NCI-H2171 treated with DMSO at 0.1 percent for 48 hours (cell line): ENCODE data around the gene LRRK1.

Experiments
- DNase-seq: peaks from one replicate; lab custom pipeline; 2025; lab: John Stamatoyannopoulos, UW

LRRK1 gene, protein sequence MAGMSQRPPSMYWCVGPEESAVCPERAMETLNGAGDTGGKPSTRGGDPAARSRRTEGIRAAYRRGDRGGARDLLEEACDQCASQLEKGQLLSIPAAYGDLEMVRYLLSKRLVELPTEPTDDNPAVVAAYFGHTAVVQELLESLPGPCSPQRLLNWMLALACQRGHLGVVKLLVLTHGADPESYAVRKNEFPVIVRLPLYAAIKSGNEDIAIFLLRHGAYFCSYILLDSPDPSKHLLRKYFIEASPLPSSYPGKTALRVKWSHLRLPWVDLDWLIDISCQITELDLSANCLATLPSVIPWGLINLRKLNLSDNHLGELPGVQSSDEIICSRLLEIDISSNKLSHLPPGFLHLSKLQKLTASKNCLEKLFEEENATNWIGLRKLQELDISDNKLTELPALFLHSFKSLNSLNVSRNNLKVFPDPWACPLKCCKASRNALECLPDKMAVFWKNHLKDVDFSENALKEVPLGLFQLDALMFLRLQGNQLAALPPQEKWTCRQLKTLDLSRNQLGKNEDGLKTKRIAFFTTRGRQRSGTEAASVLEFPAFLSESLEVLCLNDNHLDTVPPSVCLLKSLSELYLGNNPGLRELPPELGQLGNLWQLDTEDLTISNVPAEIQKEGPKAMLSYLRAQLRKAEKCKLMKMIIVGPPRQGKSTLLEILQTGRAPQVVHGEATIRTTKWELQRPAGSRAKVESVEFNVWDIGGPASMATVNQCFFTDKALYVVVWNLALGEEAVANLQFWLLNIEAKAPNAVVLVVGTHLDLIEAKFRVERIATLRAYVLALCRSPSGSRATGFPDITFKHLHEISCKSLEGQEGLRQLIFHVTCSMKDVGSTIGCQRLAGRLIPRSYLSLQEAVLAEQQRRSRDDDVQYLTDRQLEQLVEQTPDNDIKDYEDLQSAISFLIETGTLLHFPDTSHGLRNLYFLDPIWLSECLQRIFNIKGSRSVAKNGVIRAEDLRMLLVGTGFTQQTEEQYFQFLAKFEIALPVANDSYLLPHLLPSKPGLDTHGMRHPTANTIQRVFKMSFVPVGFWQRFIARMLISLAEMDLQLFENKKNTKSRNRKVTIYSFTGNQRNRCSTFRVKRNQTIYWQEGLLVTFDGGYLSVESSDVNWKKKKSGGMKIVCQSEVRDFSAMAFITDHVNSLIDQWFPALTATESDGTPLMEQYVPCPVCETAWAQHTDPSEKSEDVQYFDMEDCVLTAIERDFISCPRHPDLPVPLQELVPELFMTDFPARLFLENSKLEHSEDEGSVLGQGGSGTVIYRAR (N-terminal part only)

DNA sequence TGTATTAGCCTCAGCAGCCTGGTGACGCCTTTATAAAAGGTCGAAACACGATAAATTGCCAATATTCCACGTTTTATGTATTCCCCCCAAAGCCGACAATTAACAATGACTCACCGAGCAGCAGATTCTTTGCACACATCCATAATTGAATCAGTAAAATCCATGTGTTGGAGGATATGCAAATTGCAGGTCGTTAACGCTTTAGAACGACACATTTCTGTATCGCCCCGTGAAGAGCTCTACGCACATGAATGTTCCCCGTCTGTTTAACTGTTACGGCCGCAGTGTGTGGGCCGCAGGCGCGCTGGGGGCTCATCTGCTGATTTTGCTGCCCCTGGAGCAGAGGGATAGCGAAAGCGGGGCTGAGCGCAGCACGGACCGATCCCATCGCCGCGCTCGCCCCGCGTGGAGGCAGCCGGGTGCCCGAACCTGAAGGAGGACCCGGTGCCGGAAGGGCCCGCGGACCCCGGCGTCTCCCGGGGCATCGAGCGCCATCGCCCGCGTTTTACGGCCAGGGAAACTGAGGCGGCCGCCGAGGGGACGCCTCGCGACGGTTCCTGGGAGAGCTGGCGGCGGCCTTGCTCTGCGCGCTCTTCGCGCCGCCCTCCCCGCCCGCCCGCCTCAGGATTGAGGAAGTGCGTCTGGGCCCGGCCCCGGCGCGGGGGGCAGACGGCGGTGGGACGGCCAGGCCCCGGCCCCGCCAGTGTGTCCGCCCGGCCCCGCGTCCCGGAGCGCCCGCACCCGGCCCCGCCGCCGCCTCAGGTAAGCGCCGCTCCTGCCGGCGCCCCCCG, at the start of gene LRRK1:
Gene LRRK1 (plus strand): TSS at position 668 of the 791 bp plus-strand sequence. CDS start 5,276 bp downstream, outside the sequence.
- DNase-seq: peak; percentile 49

DNA sequence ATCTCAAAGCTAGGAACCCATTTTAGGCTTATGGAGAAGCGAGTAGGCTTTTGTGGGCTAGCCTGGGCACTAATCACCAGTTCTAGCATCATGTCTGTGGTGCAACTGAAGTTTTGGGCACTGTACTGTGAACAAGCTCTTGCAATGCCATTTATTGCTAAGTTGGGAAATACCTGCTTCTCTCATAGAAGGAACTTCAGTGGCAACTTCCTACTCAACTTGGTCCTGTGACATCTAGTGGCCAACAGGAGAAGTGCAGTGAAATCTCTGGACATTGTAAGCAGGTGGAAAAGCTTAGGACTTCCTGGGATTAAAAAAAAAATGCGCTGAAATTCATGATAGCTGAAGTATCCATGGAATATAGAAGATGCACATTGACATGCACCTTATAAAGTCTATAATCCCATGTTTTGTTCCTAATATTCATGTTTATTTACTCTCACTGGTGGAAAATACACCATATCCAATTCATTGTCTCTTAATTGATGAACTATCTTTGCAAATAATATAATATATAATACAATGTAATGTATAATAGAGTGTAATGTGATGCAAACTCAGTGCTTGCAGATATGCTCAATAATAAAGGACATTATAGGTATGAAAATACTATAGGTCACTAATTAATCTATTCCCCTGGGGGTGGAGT, 46.0 kb upstream of the LRRK1 start:
- DNase-seq: peak; percentile 69

DNA sequence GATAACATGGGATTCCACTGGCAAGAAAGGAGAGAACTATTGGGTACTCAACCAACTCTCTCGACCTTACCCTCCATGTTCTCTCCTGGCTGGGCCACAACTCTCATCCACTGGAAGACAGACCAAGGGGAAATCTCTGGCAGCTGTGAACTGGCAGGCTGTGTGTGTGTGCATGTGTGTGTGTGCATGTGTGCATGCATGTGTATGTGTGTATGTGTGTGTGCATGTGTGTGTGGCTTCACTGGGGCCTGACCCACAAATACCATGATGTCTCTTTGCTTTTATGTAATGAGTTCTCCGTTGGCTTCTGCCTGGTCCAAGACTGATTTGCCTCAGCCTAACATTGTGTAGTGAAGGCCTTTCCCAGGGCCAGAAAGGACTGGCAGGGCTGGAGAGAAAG, 43.7 kb upstream of the LRRK1 start:
- no peak for DNase-seq

DNA sequence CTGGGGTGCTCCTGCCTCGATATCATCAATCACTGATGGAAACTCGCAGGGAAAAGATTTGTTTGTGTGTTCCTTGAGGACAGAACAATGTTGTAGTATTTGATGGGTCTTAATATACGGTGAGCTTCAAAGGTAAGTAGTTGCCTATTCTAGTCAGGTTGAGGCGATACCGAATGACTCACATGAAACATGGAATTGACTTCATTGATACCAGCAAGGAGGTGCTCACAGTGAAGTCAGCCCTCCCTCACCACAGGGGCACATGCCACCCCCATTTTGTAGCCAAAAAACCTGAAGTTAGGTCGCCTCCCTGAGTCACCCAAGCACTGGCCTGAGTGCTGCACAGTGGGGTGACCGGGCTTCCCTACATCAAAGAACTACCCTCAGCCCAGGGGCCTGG, 43.2 kb upstream of the LRRK1 start:
- DNase-seq: no peak

DNA sequence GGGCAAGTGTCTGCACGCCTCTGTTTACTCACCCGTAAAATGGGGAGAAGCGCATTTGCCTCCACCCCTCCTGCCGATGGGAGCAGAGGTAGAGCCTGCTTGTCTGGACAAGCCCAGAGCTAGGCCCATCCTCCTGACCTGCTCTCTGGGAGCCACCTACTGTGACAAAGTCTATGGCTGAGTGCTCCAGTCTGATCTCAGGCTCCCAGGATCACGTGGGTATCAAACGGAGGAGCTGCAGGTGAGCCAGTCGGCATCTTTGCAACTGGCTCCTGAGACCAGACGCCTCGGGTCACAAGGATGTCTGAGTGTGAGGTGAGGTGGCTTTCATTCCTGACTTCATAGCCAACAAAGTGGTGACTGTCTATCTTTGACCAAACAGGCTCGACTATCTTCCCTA, 41.6 kb upstream of the LRRK1 start:
- peak; percentile 95 for DNase-seq

DNA sequence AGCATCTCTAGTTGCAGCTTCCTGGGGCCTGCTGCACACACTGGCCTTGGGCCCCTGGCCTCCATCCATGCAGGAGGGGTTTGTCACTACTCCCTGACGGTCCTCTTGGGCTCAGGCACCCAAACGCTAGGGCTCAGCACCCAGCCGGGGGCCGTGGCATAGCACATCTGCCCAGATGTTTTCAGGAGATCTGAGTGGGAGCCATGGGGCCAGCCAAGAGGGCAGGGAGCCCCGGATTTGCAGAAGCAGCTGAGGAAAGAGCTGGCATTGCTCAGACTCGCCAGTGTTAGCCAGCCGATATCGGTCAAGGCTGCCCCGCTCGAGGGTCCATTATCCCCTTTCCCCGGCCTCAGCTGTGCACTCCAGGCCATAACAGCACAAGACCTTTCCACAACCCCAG, 41.0 kb upstream of the LRRK1 start:
- no peak for DNase-seq

DNA sequence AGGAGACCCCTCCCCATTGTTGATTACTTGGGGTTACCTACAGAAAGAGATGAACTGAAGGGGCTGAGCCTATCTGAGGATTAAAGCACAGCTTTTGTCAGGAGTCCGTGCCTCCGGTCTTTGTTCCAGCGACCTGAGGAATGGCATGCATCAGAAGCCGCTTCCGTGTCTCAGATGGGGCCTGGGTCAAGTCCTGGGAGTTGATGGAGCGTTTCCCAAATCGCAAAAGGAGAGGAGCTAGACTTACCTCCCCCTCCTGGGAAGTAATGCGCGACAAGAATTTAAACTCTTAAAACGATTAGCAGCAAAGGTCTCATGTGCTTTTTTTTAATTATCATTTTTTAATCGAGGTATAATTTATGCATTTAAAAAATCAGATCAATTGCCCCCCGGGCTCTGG, 40.5 kb upstream of the LRRK1 start:
- no peak for DNase-seq

DNA sequence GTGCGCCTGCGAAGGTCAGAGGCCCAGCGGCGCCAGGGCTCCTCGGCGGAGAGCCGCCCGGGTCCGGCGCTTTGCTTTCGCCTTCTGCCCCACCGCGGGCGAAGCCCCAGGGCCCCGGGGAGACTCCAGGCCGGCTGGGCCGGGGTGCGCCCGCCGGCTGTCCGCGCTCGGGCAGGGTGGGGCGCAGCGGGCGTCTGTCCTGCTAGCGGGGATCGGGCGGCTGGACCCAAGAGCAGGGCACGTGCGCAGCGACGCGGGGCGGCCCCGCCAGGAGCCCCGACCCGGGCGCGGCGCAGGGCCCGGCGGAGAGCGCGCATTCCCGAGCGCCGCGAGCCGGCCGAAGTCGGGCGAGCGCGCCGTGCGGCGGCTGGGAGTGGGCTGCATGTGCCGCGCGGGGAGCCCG, 40.1 kb upstream of the LRRK1 start:
- no peak for DNase-seq

DNA sequence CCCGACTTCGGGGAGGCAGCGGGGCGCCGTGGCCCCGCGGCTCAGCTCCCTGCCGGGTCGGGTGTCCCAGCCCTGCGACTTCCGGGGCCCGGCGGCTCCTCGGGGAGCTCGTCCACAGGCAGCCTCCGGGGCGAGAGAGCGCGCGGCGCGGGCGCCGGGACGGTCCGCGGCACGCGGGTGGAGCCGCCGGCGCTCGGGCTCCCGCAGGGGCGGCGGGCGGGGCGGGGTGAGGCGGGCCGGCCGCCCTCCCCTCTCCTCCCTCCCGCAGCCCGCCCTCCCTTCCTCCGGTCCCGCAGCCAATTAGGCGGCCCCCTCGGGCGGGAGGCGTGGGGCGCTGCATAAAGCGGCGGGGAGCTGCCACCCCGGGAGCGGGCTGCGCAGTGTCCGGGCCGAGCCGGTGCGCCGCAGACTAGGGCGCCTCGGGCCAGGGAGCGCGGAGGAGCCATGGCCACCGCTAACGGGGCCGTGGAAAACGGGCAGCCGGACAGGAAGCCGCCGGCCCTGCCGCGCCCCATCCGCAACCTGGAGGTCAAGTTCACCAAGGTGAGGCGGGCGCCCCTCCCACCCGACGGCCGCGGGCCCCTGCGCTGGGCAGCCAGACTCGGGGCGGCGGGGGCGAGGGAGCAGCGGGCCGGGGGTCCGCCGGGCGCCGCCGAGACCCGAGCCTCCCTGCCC, 39.6 kb upstream of the LRRK1 start, which contains the start of gene ALDH1A3:
Gene ALDH1A3 (plus strand): TSS at position 368 of the 675 bp plus-strand sequence. CDS start 77 bp downstream, at position 445.
- peak; percentile 47 for DNase-seq

DNA sequence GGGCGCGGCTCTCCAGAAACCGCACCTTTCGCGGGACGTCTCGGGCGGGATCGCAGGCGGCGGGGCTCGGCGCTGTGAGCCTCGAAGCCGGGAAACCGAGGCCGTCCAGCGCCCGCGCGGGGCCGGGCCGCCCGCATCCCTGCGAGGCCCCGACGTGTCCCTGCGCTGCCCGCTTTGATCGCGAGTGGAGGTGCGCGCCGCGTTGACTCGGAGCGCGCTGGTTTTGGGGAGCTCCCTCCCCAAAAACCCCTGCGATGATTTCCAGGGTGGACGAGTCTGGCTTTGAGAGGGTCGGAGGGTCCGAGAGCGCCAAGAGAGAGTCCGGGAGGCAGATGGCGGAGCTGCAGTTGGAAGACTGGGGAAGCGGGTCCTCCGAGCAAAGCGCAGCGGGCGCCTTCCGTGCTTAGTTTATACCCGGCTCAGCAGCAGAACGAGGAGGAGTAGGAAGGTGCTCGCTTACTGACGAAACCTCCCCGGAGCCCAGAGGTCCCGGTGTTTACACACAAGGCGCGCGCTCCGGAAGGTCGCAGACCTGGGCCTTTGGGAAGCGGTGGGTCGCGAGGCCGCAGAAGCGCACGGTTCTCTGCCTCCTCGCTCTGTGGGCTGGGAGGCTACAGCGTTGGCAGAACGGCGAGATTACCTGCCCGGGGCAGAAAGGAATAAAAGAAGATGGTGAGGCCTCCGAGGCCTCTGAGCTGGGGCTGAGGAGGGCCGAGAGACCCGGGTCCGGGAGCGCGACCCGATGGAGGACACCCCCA, 38.8 kb upstream of the LRRK1 start:
- DNase-seq: no peak

DNA sequence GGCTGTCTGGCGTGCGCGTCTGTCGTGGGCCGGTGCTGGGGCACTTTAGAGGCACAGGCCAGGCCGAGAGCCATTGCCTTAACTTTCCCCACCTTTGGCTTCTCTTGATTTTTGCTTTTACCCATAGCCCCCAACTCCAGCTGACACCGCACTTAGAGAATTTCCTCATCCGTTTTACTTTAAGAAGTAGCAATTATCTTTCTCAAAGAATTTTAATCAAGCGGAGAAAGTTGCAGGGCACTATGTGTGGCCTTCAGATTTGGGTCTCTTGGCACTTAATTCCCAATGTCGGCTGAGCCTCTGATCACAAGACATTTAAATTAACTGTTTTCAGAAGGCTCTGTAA, 38.3 kb upstream of the LRRK1 start:
- no peak for DNase-seq

DNA sequence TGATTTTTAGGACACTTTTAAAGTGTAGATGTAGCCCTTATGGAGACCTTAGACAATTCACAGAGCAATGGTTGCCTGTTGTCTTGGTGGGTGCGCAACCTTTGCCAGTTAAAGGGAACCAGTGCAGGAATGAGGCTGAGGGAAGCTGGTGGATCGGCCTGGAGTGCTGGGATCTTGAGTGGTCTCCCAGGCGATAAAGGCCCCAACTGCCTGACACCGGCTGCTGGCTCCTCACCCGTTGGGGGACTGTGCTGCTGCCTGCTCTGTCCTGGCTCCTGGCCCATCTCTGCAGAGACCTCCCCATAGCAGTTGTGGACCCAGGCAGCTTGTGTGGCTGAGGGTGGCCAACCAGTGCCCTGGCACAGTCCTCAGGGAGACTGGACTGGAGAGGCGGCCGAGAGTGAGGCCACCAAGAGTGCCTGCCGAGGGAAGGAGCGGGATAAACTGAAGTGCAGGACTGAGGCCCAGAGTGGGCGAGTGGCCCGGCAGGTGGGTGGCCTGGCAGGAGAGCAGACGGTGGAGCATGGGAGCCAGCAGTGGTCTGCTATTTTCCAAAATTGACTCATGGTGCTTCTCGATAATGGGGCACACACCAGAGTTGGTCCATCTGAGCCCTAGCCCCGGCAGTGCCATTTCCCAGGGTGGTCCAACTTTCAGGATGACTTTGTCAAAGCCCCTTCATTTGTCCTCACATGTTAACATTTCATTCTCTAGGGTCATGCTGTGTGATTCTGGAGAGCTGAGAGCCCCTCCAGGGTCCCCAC, 37.4 kb upstream of the LRRK1 start:
- DNase-seq: no peak

DNA sequence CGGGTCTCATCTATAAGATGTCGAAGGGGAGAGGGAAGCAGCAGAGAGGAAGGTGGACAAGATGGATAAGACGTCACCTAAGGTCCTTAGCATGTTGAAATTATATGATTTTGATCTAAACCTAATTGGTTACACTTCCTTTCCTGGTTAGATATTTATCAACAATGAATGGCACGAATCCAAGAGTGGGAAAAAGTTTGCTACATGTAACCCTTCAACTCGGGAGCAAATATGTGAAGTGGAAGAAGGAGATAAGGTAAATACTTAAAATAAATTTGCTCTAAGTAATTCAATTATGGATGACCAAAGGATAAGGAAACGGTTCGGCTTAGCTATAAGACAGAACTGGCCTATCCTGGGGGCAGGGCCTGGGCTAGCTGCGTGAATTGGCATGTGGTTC, 34.0 kb upstream of the LRRK1 start:
- no peak for DNase-seq

DNA sequence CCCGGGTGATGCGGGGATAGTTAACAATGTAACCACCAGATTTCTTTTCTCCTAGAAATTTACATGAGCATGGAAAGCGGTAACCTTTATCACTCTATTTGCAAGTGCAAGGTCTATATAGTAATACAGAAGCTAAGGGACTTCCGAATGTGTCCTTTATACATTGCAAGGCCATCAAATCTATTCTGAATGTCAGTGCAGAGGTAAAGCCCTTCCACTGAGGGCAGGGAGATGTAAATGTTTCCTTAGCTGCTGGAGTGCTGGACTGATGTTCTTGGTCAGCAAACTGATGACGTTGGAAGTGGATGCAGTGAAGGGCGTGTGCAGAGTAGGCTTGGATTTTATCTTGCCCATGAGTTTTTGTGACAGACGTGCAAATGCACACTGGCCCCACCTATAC, 33.3 kb upstream of the LRRK1 start:
- no peak for DNase-seq

DNA sequence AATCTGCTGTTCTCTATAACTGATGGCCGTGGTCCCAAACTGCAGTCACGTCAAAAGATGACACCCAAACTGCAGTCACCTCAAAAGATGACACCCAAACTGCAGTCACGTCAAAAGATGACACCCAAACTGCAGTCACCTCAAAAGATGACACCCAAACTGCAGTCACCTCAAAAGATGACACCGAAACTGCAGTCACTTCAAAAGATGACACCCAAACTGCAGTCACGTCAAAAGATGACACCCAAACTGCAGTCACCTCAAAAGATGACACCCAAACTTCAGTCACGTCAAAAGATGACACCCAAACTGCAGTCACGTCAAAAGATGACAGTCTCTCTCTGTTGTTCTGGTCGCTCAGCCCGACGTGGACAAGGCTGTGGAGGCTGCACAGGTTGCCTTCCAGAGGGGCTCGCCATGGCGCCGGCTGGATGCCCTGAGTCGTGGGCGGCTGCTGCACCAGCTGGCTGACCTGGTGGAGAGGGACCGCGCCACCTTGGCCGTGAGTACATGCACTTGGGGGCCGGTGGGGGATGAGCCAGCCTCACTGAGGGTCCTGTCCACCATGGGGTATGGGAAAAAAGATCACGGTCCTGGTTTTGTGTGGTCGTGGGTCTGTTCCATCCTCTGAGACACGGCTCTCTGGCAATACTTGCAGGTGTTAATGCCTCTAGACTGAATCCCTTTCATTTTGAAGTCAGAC, 31.8 kb upstream of the LRRK1 start:
- no peak for DNase-seq

DNA sequence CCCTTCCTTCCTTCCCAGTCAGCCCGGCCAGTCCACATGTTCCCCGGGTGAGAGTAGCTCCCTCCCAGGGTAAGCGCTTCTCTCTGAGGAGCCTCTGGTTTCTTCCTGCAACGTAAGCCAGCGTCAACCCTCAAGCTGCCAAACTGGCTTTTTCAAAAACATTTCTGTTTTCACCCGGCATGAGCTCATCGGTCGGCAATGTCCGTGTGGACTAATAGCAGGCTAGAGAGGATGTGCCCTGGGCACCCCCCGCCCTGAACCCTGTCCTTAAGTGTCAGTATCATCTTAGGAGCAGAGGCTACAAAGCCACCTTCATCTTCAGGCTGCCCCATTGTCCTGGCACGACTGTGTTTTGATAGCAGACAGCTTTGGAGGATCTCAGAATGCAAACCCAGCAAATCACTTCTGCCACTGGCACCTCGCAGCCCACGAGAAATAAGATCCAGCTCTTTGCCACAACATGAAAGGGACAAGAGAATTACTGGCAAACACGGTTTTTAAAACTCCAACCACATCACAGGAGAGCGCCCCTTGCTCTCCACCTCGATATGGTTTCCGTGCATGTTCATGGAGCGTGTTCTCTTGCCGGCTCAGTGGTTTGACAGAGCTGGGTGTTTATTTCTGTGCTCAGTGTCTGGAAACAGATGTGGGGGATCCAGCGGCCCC, 29.6 kb upstream of the LRRK1 start:
- DNase-seq: no peak

DNA sequence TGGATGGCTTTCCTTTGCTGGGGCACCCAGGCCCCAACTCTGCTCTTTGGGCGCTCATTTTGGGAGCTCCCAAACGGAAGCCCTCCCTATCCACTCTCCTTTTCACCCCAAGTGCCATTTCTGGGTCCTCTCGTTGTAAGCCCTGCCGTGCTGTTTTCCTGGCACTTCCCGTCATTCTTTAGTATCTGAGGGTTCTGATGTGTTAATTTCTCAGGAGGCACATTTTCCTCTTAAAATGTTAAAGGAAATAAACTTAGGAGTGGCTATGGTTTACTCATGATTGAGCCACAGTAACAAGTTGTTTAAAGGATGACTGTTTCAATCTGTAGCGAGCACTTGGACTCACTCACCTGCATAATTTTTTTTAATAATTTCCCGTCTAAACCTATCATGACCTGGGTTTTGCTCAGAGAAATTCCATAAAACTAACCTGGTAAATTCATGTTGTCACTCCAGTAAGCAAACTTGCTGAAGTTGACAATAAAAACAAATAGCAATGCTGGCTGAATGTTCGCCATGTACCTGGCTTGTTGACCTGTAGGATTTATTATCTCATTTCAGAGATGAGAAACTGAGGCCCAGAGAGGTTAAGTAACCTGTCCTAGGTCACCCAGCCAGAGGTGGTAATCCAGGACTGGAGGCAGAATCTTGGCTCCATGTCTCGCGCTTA, 29.0 kb upstream of the LRRK1 start:
- no peak for DNase-seq
